SKM-1 treated with dmso at 0.1 percent for 144 hours (cell line): ENCODE data around the gene PCK2.
"Not testable (repeated sequence)": the region's sequence is repeated elsewhere in the genome, so short reads cannot be mapped to it uniquely, and the experiment has no call there.

Source experiments
- DNase-seq: peaks from one replicate; lab custom pipeline; 2025; ENCODE audit not compliant: unreplicated experiment; lab: John Stamatoyannopoulos, UW

PCK2 gene

DNA sequence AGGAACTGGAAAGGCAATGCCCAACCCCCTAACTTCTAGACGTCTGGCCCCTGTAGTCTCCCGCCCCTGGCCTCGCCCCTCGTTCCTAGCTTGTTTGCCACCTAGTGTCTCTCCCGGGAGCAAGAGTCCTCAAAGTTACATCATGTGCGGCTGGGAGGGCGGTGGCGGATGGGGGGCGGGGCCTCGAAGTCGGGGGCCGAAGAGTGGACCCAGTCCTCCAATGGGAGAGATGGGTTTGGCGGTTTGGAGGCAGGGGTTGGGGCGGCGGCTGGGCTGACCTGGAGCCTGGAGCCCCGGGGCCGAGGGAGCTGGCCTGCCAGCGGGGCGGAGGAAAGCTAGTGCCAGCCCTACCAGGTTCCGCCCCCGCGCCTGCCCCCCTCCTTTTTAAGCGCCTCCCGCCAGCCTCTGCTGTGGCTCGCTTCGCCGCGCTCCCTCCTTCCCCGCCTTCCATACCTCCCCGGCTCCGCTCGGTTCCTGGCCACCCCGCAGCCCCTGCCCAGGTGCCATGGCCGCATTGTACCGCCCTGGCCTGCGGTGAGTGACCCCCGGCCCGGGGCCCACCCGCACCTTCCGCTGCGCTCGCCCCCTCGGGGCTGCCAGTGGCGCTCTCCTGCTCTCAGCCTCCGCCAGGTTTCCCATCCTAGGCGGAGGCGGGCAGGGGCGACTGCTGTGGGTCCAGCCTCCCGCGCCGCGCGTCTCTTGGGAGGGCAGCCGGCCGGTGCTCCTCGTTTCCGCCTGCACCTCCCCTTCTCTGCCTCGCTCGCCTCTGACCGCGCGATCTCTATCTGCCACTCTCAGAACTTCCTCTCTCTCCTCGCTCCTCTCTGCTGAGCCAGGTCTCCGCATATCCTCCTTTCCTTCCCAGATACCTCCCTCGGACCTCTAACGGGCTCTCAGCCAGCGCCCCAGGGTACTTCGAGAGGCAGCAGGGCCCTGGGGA is at the start of gene PCK2:
TSS of gene PCK2 (plus strand) at position 411 of the 940 bp plus-strand sequence. CDS start at position 506, 95 bp downstream.
- peak; percentile 69 for DNase-seq

DNA sequence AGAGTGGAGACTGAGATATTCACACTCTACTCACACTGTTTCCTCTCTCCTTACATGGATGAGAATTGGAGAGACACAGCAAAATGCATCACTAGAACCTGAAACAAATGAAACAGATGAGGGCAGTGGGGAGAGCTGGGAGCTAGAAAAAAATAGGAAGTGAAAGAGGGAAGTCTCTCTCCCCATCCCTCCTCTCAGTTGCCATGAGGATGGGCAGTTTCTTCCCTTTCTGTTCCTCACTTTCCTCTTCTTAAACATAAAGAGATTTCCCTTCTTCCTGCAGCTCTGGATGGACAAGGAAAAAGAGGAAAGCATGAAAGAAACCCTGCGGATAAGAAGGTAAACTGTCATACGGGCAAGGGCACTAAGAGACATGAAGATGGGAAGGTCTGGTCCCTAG is 45.1 kb upstream of the PCK2 start:
- DNase-seq = not testable (repeated sequence)

DNA sequence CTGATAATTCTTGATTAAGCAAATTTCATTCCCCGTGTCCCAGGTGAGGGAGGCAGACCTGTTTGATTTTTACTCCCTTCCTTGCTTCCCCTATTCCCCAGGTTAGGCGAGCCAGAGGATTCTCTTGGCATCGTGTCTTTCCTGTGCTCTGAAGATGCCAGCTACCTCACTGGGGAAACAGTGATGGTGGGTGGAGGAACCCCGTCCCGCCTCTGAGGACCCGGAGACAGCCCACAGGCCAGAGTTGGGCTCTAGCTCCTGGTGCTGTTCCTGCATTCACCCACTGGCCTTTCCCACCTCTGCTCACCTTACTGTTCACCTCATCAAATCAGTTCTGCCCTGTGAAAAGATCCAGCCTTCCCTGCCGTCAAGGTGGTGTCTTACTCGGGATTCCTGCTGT is 43.4 kb upstream of the PCK2 start:
- not testable (repeated sequence) for DNase-seq

DNA sequence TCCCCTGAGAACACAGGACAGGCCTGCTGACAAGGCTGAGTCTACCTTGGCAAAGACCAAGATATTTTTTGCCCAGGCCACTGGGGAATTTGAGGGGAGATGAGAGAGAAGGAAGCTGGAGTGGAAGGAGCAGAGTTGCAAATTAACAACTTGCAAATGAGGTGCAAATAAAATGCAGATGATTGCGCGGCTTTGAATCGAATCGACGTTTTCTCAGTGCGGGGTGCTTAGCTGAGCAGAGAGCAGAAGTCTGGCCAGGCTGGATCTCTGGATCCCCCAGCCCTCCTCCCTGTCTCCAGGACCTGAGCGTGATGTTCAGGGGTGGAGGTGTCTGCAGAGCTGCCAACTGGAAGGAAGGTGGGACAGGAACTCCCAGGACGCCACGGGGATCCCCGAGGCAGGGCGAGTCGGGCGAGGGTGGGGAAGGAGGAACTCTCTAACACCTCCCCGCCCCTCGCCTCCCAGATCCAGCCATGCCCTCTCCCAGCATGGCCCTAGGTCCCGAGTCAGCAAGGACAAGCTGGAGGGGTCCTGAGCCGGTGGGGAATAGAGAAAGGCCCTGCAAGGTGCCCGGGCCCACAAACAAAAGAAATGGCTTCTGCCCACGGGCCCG is 42.8 kb upstream of the PCK2 start:
- no peak for DNase-seq

DNA sequence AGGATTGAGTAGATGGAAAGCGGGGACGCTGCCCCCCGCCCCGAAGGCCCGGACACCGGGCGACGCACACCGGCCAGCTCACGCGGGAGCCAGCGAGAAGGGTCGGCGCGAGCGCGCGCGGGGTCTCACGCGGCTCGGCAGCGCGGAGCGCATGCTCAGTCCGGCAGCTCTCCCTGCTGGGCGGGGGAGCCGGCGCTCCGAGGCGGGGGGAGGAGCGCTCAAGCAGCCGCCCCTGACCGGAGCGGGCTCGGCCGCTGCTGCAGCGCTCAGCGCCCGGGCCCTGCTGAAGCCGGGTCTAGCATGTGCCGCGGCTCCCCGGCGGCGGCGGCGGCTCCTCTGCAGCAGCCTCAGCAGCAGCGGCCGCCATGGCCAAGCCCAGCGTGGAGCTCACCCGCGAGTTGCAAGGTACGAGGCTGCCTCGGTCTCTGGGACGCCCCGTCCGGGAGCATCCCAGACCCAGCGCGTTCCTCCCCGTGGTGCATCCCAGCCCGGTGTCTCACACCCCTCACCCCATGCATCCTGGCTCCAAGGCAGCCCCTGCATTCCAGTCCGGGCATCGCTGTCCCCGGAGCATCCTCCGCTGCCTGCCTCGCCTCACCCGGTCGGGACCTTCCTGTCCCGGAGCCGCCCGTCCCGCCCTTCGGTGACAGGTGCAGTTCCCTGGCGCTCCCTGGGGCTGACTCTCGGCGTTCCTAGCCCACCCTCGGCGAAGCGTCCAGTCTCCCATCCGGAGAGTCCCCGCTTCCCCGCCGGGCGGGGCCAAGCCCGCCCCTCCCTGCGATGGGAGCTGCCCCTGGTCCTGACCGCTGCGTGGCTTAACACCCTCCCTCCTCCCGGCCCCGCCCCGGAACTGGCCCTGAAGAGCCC is 42.1 kb upstream of the PCK2 start, which contains the start of gene CARMIL3:
TSS of gene CARMIL3 (plus strand) at position 221 of the 867 bp plus-strand sequence. CDS start at position 366, 145 bp downstream.
- DNase-seq = no peak

DNA sequence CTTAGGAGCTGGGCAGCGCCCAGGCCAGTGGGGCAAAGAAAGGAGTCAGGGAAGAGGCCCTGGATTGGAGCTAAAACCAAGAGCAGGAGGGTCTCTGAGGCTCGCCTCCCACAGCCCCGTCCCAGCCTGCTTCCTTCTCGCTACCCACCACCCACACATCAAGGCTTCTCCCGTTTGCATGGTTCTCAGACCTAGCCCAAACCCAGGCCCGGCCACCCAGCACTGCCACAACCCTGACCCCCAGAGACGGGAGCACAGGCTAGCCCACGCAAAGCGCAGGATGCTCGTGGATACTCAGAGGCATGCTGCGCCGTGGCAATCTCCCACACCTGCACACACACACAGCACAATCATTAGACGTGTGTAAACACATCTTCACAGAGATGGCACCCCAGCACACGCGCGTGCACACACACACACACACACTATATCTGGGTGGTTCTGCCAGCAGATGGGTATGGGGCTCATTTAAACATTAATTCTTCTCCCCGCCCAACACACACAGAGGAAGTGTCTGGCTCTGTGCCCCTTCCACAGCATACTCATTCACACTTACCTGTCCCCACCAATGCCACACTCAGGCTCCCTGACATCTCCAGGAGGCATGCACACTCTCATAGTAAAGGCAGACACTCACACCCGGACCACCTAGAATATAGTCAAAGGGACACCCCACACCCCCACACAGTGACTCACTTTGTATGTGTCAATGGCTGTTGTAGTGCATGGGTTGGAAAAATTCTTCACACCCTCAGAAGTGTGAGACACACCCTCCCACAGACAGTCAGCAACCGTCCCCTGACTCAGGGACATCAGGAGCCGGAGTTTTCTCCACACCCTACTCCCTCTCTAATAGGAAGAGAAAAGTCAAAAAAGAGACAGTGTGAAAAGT is 41.2 kb upstream of the PCK2 start:
- DNase-seq = no peak

DNA sequence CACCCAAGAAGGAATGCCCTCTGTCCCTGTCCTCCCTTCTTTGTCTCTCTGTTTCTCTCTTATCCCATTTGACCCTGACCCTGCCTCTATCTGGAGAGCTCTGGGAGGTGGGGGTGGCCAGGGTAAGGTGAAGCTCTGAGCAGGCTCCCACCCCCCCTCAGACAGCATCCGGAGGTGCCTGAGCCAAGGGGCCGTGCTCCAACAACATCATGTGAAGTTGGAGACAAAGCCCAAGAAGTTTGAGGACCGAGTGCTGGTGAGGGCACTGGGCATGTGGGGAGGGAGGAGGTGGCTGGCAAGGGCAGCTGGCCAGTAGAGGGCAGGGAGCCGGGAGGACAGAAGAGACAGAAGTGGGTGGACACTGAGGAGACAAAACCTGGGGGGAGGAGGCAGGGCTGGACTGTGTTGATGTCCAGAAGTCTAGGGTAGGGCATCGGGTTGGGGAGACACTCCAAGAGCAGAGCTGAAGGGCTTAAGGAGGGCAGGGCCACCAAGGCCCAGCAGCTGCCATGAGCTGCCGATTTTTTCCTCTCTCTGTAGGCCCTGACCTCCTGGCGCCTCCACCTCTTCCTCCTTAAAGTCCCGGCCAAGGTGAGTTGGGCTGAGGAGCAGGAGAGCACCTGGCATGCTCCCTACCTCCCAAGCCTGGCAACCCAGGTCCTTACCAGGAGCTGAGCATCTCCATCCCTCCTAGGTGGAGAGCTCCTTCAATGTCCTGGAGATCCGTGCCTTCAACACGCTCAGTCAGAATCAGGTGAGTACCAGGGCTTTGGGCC is 40.4 kb upstream of the PCK2 start:
- no peak for DNase-seq

DNA sequence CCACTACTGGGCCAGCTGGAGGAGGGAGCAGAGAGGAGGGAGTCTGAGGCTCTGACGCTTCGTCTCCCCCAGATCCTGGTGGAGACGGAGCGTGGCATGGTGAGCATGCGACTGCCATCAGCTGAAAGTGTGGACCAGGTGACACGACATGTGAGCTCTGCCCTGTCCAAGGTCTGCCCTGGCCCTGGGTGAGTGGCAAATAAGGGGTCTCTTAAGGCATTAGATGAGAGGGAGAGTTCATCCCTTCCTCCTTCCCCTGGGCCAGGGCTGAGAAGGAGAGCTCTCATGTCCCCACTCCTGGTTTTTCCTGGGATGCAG is 39.8 kb upstream of the PCK2 start:
- DNase-seq = no peak

DNA sequence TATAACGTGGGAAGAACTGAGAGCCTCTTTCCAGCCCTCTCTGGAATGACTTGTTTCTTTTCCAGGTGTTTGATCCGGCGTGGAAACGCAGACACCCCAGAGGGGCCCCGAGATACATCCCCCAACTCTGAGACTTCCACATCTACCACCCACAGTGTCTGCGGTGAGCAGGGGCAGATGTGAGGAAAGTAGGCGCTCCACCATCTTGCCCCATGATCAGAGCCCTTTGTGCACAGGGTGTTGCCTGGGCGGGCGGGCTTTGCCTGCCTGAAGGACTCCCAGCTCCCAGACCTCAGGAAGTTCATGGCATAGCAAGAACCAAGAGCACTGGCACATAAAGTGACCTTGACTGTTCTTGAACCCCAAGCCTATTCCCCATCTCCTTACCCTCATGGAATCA is 39.5 kb upstream of the PCK2 start:
- DNase-seq = no peak

DNA sequence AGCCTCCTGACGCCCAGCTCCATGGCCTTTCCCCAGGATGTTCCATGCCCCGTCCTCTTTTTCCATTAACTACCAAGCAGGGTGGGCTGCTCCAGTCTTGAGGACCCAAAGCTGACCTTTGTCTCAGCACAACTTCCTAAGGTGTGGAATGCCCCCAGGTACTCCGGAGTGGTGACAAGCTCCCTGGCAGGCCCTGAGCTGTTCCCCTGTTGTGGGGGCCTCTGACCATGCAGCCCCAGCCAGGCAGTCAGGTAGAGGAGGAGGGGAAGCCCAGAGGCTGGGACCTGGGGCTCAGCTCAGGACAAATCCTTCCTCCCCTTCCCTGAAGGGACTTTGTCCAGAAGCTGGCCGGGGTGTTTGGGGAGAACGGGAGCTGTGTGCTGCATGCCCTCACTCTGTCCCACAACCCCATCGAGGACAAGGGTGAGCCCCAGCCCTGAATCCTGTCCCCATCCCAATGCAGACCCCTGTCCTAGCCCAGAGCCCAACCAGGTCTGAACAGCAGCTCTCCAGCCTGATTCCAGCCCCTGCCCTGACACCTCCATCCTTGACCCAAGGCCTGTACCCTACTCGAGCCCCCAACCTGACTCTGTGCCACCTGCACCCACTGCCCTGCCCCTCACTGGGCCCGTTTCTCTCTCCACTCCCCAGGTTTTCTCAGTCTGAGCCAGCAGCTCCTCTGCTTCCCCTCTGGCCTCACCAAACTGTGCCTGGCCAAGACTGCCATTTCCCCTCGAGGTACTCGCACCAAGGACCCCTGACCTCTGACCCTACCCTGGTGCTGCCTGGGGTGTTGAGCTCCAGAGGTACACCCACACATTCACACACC is 37.9 kb upstream of the PCK2 start:
- DNase-seq = no peak

DNA sequence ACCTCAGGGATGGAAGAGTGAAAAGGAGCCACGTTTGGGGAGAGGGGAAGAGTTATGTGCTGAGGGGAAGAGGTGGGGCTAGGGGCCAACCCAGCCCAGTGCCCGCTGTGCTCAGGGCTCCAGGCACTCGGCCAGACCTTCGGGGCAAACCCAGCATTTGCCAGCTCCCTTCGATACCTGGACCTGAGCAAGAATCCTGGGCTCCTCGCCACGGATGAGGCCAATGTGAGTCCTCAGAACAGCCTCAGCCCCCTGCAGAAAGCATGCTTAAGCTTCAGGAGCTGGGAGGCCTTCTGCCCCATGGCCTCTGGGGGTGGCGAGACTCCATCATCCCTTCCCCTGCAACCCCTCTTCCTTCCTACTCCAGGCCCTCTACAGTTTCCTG is 37.3 kb upstream of the PCK2 start:
- DNase-seq = no peak

DNA sequence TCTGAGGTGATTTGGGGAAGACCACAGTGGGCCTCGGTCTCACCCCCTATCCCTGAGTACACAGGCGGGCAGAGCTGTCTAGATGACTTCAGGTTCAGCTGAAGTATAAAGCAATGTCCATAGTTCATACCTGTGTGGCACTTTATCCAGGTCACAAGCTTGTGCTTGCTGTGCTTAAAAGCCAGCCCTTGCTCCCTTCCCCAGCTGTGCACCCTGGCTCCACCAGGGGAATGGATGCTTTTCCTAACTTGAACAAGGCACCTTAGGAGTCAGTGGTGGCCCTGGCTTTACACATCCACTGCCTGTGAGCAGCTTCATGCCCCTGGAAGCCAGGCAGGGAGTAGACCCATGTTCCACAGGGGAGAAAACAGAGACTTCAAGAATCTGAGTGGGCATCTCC is 36.8 kb upstream of the PCK2 start:
- no peak for DNase-seq

DNA sequence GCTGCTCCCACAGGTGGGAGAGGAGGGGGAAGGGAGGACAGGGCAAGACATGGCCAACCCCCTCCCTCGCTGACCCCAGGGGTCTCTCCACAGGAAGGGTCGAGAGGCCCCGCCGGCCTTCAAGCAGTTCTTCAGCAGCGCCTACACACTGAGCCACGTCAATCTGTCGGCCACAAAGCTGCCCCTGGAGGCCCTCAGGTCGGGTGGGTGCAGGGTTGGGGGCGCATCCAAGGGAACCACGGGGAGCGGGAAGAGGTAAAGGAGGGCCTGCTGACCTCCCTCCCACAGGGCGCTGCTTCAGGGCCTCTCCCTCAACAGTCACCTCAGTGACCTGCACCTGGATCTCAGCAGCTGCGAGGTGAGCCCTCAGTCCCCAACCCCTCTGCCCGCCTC is 36.2 kb upstream of the PCK2 start:
- DNase-seq = no peak

DNA sequence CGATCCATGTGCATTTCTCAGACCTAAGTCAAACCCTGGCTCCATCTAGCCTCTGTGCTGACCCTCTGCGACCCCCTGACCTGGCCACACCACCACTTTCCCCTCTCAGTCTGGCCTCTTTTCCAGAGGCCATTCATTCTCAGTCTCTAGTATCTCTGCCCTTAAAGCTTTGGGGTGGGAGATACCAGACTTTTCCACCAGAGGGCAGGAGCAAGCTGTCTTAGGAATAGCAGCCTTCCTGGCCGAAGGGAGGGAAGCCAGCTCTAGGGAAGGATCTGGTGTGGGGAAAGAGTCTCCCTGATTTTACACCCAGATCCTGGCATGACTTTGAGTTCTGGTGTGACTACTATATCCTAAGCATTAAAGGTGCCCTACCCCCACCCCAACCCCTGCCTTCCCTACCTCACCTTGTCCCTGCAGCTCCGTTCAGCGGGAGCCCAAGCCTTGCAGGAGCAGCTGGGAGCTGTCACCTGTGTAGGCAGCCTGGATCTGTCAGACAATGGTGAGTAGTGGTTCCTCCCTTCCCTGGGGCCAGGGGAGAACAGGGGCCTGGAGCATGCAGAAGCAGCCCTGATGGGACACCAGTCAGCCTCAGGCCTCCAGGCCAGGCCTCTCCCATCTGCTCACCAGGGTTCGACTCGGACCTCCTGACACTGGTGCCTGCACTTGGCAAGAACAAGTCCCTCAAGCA is 35.7 kb upstream of the PCK2 start:
- peak; percentile 27 for DNase-seq

DNA sequence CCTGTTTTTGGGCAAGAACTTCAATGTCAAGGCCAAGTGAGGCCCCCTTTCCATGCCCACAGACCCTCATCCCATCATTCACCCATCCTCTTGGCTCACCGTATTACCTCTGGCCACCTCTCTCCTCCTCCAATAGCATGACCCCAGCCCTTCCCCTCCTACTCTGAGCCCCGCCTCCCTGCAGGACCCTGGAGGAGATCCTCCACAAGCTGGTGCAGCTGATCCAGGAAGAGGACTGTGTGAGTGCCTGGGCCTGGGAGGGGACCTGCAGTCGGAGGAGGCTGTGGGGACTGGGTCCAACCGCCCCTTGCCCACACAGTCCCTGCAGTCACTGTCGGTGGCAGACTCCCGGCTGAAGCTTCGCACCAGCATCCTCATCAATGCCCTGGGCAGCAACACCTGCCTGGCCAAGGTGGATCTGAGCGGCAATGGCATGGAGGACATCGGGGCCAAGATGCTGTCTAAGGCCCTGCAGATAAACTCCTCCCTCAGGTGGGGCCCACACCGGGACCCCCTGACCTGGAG is 35.1 kb upstream of the PCK2 start:
- DNase-seq = no peak

DNA sequence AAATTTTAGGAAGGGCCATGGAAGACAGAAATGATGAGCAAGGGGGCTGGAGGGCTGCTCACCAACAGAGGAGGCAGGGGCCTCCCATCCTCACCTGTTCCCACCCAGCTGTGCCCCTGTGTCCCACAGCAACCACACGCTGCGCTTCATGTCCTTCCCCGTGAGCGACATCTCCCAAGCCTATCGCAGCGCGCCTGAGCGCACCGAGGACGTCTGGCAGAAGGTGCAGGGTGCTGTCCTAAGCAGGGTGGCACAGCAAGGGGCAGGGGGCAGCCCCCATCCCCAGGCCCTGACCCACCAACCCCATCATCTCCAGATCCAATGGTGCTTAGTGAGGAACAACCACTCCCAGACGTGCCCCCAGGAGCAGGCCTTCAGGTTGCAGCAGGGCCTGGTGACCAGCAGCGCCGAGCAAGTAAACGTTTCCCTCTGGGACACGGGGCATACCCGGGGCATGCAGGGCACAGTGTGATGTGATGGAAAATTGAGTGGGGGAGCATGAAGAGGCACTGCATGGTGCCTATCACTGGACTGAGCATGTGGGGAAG is 34.2 kb upstream of the PCK2 start:
- DNase-seq = no peak

DNA sequence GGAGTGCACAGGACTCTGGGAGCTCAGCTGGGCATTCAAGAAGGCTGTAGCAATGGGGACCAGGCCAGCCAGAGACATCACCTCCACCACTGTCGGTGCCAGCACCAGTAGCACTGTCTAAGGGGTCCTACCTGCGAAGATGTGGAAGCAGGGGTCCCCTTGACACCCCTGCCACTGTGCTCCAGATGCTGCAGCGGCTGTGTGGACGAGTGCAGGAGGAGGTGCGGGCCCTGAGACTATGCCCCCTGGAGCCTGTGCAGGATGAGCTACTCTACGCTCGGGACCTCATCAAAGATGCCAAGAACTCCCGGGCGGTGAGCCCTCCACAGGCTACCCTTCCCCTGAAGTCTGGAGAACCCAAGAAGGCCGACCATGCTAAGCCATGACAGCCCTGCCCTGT is 33.7 kb upstream of the PCK2 start:
- DNase-seq = no peak
